Kidney capillary endothelial cell (primary cell): ENCODE results near the gene LDHD.
"Not testable (repeated sequence)": the region's sequence is repeated elsewhere in the genome, so short reads cannot be mapped to it uniquely, and the experiment has no call there.

Experiments used
- DNase-seq: peaks from one replicate; pipeline ENCODE4 v3.0.0-alpha.2; 2018; ENCODE audit warnings: low spot score

The LDHD gene

GRCh38 chr16:75116081-75116910 is at the start of gene LDHD:
TSS of gene LDHD (minus strand) at chr16:75116780. CDS start at chr16:75116720, 60 bp downstream.
- DNase-seq: no peak

DNA sequence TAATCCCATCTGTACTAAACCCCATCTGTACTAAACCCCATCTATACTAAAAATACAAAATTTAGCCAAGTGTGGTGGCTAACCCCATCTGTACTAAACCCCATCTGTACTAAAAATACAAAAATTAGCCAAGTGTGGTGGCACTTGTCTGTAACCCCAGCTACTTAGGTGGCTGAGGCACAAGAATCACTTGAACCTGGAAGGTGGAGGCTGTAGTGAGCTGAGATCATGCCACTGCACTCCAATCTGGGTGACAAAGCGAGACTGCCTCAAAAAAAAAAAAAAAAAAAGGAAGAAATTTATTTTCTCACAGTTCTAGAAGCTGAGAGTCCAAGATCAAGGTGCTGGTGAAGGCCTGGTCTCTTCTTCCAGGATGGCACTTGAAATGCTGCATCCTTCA is 43.8 kb upstream of the LDHD start:
- DNase-seq: no peak

DNA sequence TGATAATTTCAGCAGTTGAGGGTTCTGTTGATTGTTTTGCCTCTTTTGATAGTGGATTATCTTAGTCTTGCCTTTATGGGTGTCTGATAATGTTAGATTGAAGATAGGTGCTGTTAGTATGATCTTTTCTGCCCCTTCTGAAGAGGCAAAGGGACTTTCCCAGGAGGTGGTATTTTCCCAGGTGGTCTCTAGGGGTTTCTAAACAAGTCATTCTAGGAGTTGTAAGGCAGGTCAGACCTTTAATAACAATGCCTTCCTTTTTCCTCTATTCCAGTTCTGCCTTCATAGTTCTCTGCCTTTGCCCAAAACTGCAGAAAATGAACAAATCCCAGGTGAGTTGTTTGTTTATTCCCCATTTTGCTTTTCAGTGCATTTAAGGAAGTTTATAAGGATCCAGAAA is 36.1 kb upstream of the LDHD start:
- DNase-seq: no peak

GRCh38 chr16:75151798-75152197 is 35.2 kb upstream of the LDHD start:
- no peak for DNase-seq

DNA sequence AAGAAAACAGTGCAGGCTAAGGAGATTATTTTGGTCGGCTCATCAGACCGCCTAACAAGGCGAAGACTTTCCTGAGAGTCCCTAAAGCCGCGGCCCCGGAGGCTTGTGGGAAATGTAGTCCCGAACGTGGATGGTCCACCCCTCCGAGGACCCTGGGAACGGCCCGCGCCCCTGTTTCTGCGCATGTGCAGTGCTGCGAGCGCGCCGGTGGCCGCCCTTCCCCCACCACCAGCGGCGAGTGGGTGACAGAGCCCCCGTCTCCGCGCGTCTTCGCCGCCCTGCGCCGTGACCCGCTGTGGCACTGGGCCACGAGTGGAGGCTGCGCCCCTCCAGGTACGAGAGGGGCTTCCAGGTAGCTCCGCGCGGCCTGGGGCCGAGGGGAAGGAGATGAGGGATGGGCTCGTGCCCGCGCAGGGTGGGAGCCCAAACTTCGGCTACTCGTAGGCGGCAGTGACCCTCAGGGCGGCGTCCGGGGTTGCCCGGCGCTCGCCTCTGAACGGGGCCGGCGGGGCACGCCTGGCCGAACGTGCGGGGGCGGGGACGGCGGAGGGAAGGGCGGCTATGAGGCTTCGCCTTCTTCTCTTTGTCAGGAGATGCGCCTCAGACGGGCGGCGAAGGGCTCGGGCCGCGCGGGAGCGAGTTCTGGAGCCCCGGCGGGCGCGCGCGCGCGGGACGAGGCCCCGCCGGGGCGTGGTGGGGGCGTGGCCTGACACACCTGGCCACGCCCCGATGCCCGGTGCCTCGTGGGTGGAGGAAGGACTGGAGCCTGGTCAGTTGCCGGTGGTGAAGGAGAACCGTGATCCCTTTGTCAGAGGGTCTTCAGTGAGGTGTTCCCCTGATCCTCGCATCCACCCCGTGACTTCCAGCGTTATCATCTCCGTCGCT is 32.0 kb upstream of the LDHD start, which contains the start of gene ZFP1:
ZFP1 (plus strand) TSS at position 214 of the 885 bp plus-strand sequence. CDS start 4,428 bp downstream, outside the sequence.
- DNase-seq: peak; percentile 85

- DNase-seq: no peak
Observed at GRCh38 chr16:75147968-75148310, 31.4 kb upstream of the LDHD start.

DNA sequence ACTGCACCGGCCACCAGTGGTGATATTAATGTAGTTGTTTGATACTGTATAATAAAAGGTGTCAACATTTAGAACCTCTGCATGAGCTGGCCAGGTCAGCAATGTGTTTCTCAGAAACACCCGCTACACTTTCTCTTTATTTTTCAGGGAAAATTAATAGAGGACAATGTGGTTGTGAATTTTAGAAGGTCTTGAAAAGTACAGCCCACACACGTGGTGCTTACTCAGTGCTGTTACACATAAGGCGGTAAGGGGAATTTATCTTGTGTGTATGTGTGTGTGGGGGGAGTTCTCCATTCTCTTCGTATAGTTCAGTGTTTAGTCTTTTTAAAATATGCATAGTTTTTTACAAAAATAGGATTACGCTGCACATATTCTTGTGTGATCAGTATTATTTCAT is 27.4 kb upstream of the LDHD start:
- no peak for DNase-seq

GRCh38 chr16:75139498-75139897 is 22.9 kb upstream of the LDHD start:
- DNase-seq: no peak

DNA sequence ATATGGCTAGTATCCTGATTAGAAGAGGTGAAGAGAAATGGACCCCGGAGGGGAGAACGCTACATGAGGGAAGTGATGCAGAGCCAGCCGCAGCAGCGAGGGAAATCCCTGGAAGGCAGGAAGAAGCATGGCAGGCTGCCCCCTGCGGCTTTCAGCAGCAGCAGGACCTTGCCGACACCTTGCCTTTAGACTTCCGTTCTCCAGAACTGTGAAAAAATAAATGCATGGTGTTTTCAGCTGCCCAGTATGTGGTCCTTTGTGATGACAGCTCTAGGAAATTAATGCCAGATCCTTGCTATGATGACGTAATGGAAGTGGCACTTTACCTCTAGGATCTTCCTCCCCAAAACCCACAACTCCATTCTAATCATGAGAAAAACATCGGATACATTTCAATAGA is 22.1 kb upstream of the LDHD start:
- no peak for DNase-seq

DNA sequence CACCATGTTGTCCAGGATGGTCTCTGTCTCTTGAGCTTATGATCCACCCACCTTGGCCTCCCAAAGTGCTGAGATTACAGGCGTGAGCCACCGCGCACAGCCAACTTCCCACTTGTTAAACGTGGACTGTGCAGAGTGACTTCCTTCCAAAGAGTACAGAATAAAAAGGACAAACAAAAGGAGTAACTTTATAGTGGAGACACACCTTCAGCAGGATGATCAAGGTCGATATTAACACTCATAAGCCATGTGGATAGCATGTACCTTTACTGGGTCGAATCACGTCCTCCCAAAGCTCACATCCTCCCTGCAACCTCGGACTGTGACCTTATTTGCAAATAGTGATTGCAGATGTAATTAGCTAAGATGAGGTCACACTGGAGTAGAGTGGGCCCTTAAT is 21.7 kb upstream of the LDHD start:
- DNase-seq: no peak

GRCh38 chr16:75131081-75131480 is 14.5 kb upstream of the LDHD start:
- no peak for DNase-seq

DNA sequence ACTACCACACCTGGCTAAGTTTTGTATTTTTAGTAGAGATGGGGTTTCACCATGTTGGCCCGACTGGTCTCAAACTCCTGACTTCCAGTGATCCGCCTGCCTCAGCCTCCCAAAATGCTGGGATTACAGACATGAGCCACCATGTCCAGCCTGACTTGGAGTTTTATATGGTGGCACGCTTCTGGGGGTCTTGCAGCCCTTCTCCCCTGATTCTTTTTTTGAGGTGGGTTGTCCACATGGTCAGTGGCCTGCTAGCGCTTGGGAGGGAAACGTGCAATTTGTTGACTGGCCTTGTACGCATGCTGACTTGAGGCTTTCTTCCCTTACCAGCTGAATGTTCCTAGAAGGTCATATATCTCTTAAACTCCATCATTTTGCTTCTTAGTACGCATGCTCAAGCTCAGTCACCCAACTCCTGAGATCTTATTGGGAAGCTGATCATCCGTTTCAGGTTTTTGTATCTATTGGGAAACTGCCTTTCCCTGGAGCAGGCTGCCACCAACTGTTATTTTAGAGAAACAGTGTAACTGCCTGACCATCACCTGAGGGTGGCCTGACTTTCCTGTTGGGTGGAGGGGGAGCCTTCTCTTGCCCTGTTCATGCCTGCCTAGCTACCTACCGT is 13.7 kb upstream of the LDHD start:
- DNase-seq: no peak

GRCh38 chr16:75129421-75130149 is 13.0 kb upstream of the LDHD start:
- DNase-seq: not testable (repeated sequence)

- no peak for DNase-seq
Observed at GRCh38 chr16:75127713-75128415, 11.3 kb upstream of the LDHD start.

GRCh38 chr16:75122609-75123008 is 6.0 kb upstream of the LDHD start:
- DNase-seq: no peak

- no peak for DNase-seq
Observed at GRCh38 chr16:75121949-75122568, 5.5 kb upstream of the LDHD start.

DNA sequence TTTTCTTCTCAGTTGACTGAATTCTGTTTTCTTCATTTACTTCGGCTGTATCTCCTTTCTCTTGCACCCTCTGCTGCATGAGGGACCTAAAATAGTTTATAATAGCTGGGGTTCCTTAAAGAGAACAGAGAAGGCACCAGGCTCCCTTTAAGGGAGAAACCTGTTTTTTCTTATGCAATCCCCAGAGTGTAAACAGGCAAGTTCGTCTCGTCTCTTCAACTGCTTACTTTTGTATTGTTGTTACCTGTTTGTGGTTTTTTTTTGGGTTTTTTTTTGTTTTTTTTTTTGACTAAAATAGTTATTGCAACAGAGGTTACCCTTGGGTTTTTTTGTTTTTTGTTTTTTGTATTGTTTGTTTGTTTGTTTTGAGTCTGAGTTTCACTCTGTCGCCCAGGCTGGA is 3.7 kb upstream of the LDHD start:
- no peak for DNase-seq

GRCh38 chr16:75118943-75119539 is 2.5 kb upstream of the LDHD start:
- no peak for DNase-seq

DNA sequence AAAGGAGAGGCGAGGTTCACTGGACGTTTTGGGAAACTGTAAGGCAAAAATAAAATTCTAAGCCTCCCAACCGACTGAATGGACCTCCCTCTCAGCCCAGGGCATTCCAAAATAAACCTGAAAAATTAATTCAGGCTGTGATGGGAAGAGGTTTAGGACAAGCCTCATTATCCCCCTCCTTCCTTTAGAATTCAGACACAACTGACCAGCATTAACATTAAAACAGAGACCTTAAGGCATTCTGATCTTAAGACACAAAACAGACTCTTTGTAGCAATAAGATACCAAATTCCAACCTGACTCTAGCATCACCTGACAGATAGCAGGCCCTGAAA is 298 bp upstream of the LDHD start:
- DNase-seq: no peak

GRCh38 chr16:75114946-75115825 is 1.4 kb downstream of the LDHD start:
- DNase-seq: no peak
